ENCODE results near the gene GPR78.

The GPR78 gene

GRCh38 chr4:8589336-8589735 lies 9.1 kb downstream of the GPR78 start:
- TF ChIP-seq CTCF (IDR thresholded peaks at IDR 0.05): no peak
- Histone ChIP-seq H3K4me1 (no peaks in the 10 kb centered on the region), H3K27ac (no peak overlapping the region), H3K4me2 (ENCODE audit: low read length) (no peak overlapping the region), H3K27me3 (ENCODE audit: control insufficient read depth, insufficient read depth, low read length) (peaks cover 9% of the 10 kb centered on the region), H3K4me3 (ENCODE audit: low read depth, low read length) (no peak overlapping the region), H3K9me3 (ENCODE audit: control insufficient read depth, low read length) (no peaks in the 10 kb centered on the region), H3K79me2 (no peaks in the 10 kb centered on the region), H2AFZ (no peak overlapping the region), H3K9ac (no peak overlapping the region), H3K36me3 (ENCODE audit: control insufficient read depth, insufficient read depth, low read length) (no peaks in the 10 kb centered on the region)

- peaks cover 9% of the 10 kb centered on the region for H3K27me3 ChIP-seq (ENCODE audit: control insufficient read depth, insufficient read depth, low read length)
- H3K79me2 ChIP-seq: no peaks in the 10 kb centered on the region
- H3K9ac ChIP-seq: no peak overlapping the region
- H3K4me2 ChIP-seq (ENCODE audit: low read length): no peak overlapping the region
- no peaks in the 10 kb centered on the region for H3K9me3 ChIP-seq (ENCODE audit: control insufficient read depth, low read length)
- no peaks in the 10 kb centered on the region for H3K4me1 ChIP-seq
- no peak for TF ChIP-seq CTCF (IDR thresholded peaks at IDR 0.05)
- no peak overlapping the region for H3K4me3 ChIP-seq (ENCODE audit: low read depth, low read length)
- no peak overlapping the region for H3K27ac ChIP-seq
- H2AFZ ChIP-seq: no peak overlapping the region
- H3K36me3 ChIP-seq (ENCODE audit: control insufficient read depth, insufficient read depth, low read length): no peaks in the 10 kb centered on the region
Observed at GRCh38 chr4:8589823-8590545, 9.8 kb downstream of the GPR78 start.

- H3K27me3 ChIP-seq (ENCODE audit: control insufficient read depth, insufficient read depth, low read length): peaks cover 9% of the 10 kb centered on the region
- H3K4me2 ChIP-seq (ENCODE audit: low read length): no peak overlapping the region
- no peak overlapping the region for H3K9ac ChIP-seq
- no peak overlapping the region for H3K27ac ChIP-seq
- no peak for TF ChIP-seq CTCF (IDR thresholded peaks at IDR 0.05)
- no peak overlapping the region for H2AFZ ChIP-seq
- no peaks in the 10 kb centered on the region for H3K9me3 ChIP-seq (ENCODE audit: control insufficient read depth, low read length)
- no peaks in the 10 kb centered on the region for H3K79me2 ChIP-seq
- H3K4me3 ChIP-seq (ENCODE audit: low read depth, low read length): no peak overlapping the region
- no peaks in the 10 kb centered on the region for H3K36me3 ChIP-seq (ENCODE audit: control insufficient read depth, insufficient read depth, low read length)
- no peaks in the 10 kb centered on the region for H3K4me1 ChIP-seq
Observed at GRCh38 chr4:8590546-8590880, 10.3 kb downstream of the GPR78 start.

GRCh38 chr4:8591114-8591513 lies 10.9 kb downstream of the GPR78 start:
- Histone ChIP-seq H3K9ac (no peak overlapping the region), H3K36me3 (ENCODE audit: control insufficient read depth, insufficient read depth, low read length) (no peaks in the 10 kb centered on the region), H3K9me3 (ENCODE audit: control insufficient read depth, low read length) (no peaks in the 10 kb centered on the region), H3K4me2 (ENCODE audit: low read length) (no peak overlapping the region), H3K27ac (no peak overlapping the region), H3K27me3 (ENCODE audit: control insufficient read depth, insufficient read depth, low read length) (peaks cover 9% of the 10 kb centered on the region), H3K4me1 (no peaks in the 10 kb centered on the region), H2AFZ (no peak overlapping the region), H3K79me2 (no peaks in the 10 kb centered on the region), H3K4me3 (ENCODE audit: low read depth, low read length) (no peak overlapping the region)
- TF ChIP-seq CTCF (IDR thresholded peaks at IDR 0.05): no peak
